ENCODE results near the gene NFIA. TPM values are rescaled to one million over a fixed set of nuclear protein-coding genes. Genes with fewer than 3 reads are reported as not detected.
A peak's percentile ranks its signal among the peaks of the same experiment; 100 is the strongest.
"Not testable (repeated sequence)": the region's sequence is repeated elsewhere in the genome, so short reads cannot be mapped to it uniquely, and the experiment has no call there.

Gene NFIA
- total RNA-seq, 6 donors from 2014 or later: 33.5 to 94.3 (median 44.9) TPM

DNA sequence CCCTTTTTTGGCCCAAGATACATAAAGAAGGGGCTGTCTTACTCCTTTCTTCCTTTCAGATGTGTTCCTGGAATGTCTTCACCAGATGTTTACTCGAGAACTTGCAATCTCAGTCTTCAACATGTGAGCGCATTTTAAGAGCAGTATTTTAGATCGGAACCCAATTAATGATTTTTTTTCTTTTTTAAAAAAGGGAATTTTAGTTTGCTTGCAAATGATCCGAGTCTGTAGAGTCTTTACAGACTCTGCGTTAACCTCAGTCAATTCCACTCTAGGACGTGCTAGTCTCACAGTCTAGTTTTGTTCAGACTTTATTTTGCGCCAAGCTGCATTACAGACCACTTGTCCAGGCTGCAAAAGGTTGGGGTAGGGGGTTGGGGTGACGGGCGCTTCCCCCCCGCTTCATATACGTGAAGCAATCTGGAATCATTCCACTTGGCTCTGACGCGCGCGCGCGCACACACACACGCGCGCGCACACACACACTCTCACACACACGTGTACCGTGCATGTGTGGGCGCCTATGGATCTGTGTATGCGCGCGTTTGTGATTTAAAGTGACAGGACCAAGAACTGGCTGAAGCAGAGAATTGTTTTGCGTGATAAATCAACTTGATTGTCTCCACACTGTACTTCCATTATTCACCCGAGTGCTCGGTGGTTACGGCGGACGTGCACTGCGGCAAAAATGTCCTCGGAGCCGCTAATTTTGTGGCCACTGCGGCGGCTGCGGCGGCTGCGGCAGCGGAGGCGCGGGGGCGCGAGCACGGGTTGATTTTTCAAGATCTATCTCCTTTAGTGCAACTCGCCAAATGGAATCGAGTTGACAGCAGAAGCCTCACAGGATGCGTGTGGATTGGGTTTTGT, 25.6 kb upstream of the NFIA start:
- Histone ChIP-seq H3K9me3 (no peaks in the 10 kb centered on the region), H3K36me3 (no peaks in the 10 kb centered on the region), H3K4me1 (peaks cover 33 to 56% (median 44%) of the 10 kb centered on the region in 4 donors), H3K4me3 (peak overlapping the region; percentile 49 to 79 (median 69)), H3K27ac (peak overlapping the region; percentile 51 to 82 (median 72)), H3K27me3 (no peaks in the 10 kb centered on the region)
- ATAC-seq (ENCODE audit: low FRiP score in 2 of 2): peak; percentile 67 to 82
- DNase-seq: peak; percentile 61 to 91
- TF ChIP-seq EP300 (IDR thresholded peaks at IDR 0.05): no peak
- peak; percentile 8 to 42 for TF ChIP-seq POLR2AphosphoS5 (IDR thresholded peaks at IDR 0.05)
- TF ChIP-seq POLR2A (IDR thresholded peaks at IDR 0.05): no peak
- TF ChIP-seq, protein P1, sequence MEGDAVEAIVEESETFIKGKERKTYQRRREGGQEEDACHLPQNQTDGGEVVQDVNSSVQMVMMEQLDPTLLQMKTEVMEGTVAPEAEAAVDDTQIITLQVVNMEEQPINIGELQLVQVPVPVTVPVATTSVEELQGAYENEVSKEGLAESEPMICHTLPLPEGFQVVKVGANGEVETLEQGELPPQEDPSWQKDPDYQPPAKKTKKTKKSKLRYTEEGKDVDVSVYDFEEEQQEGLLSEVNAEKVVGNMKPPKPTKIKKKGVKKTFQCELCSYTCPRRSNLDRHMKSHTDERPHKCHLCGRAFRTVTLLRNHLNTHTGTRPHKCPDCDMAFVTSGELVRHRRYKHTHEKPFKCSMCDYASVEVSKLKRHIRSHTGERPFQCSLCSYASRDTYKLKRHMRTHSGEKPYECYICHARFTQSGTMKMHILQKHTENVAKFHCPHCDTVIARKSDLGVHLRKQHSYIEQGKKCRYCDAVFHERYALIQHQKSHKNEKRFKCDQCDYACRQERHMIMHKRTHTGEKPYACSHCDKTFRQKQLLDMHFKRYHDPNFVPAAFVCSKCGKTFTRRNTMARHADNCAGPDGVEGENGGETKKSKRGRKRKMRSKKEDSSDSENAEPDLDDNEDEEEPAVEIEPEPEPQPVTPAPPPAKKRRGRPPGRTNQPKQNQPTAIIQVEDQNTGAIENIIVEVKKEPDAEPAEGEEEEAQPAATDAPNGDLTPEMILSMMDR (IDR thresholded peaks at IDR 0.05): peak in 1 of 6 experiments; percentile 6
- 4 to 6% methylated on average over 30 to 48 of the region's 50 CpGs for WGBS, 2 donors

DNA sequence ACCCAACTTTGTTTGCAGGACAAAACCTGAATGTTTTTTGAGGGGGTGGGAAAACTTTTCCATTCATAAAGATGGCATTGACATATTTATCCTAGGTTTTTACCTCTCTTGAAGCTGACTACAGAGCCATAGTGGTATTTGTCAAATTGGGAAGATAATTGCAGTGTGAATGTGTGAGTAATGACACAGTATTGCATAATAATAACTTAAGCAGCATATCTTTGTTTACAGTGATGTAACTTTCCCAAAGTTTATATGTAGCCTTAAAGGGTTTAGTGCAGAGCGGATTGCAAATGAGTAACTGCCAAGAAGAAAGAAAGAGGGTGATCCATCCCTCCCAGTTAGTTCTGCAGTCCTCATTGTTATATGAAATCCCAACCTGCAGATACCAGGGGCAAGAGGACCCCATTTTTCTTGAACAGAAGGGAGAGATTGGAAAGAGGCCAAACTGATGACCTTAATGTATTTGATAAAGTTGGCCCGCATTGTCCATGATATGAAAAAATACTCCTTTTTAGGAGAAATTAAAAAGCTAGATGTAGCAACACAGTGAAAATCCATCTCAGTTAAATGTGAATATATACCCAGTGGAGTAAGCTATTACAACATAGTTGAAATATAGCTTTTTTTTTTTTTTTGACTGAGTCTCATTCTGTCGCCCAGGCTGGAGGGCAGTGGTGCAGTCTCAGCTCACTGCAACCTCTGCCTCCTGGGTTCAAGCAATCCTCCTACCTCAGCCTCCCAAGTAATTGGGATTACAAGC, 23.7 kb upstream of the NFIA start:
- Histone ChIP-seq H3K4me3 (no peak overlapping the region), H3K9me3 (no peaks in the 10 kb centered on the region), H3K36me3 (no peaks in the 10 kb centered on the region), H3K27ac (no peak overlapping the region), H3K27me3 (no peaks in the 10 kb centered on the region), H3K4me1 (peaks cover 21 to 39% (median 30%) of the 10 kb centered on the region in 4 donors)
- DNase-seq (no peak), ATAC-seq (ENCODE audit: low FRiP score in 2 of 2) (peak in 1 of 2 donors; percentile 15)
- WGBS, 2 donors: 87 to 89% methylated on average over 3 of the region's 3 CpGs
- no peak for TF ChIP-seq POLR2A (IDR thresholded peaks at IDR 0.05)
- TF ChIP-seq POLR2AphosphoS5 (IDR thresholded peaks at IDR 0.05): peak in 1 of 2 donors; percentile 15

- H3K27me3 ChIP-seq; H3K4me3 ChIP-seq; DNase-seq; H3K9me3 ChIP-seq; H3K36me3 ChIP-seq; H3K27ac ChIP-seq; ATAC-seq (ENCODE audit: low FRiP score in 2 of 2): not testable (repeated sequence)
- peaks cover 5 to 10% (median 5%) of the 10 kb centered on the region in 4 donors for H3K4me1 ChIP-seq
- 88 to 92% methylated on average over 4 of the region's 4 CpGs for WGBS, 2 donors
Measured at GRCh38 chr1:61061601-61062000, 20.8 kb upstream of the NFIA start.

DNA sequence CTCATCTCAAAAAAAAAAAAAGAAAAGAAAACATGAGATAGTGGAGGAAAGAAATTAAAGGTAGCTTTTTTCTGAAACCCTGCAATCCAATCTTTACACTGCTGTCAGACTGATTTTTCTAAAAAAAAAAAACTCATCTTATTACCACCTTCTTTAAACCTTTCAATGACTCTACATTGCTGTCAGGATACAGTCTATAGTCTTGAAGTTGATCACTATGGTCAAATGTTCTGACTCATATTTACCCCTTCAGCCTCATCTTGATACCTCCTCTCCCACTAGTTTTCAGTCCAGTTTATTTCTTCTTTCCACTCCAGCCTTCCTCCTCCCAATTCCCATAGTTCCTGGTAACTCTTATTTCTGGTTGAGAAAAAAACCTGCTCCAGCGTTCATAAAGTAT, 17.7 kb upstream of the NFIA start:
- Histone ChIP-seq H3K4me3 (no peak overlapping the region), H3K4me1 (no peaks in the 10 kb centered on the region), H3K36me3 (no peaks in the 10 kb centered on the region), H3K27me3 (no peaks in the 10 kb centered on the region), H3K9me3 (no peaks in the 10 kb centered on the region), H3K27ac (no peak overlapping the region)
- ATAC-seq (ENCODE audit: low FRiP score in 2 of 2): no peak
- no peak for TF ChIP-seq POLR2AphosphoS5 (IDR thresholded peaks at IDR 0.05)
- no peak for TF ChIP-seq POLR2A (IDR thresholded peaks at IDR 0.05)
- TF ChIP-seq EP300 (IDR thresholded peaks at IDR 0.05): no peak
- TF ChIP-seq, protein P1 (IDR thresholded peaks at IDR 0.05): no peak
- WGBS, 2 donors: 86 to 87% methylated on average over 1 of the region's 1 CpG
- DNase-seq: no peak

DNA sequence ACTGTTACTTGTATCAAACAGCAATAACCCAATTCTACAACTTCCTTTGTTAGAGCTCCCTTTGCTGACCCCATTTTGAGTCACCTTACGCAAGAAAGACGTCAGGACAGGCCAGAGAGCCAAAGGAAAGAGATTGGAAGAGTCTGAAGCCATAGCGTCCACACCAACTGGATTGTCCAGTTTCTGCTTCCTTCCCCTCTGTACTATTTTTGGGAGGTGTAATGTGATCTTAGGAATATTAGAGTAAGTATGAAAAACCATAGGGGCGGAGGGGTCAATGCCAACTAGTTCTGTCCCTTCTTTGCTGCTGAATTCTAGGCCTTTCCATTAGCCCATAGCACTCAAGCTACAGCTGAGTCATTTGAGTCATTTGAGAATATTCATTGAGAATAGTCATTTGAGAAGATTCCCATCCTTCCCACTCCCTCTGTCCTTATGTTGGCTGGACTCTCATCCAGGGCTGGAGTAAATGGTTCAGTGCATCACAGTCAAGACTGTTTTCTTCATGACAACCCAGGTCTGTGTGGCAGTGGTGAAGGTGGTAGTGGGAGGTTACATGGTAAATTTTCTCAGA, 14.8 kb upstream of the NFIA start:
- 71 to 81% methylated on average over 4 of the region's 4 CpGs for WGBS, 2 donors
- no peaks in the 10 kb centered on the region for H3K9me3 ChIP-seq

More for the DNA sequence above, 14.8 kb upstream of the NFIA start:
- H3K27me3 ChIP-seq: no peaks in the 10 kb centered on the region
- DNase-seq (no peak), ATAC-seq (ENCODE audit: low FRiP score in 2 of 2) (no peak)
- H3K27ac ChIP-seq: no peak overlapping the region
- TF ChIP-seq, protein P1 (IDR thresholded peaks at IDR 0.05): no peak
- no peak for TF ChIP-seq POLR2AphosphoS5 (IDR thresholded peaks at IDR 0.05)
- TF ChIP-seq POLR2A (IDR thresholded peaks at IDR 0.05): no peak
- TF ChIP-seq EP300 (IDR thresholded peaks at IDR 0.05): no peak
- H3K4me1 ChIP-seq: no peaks in the 10 kb centered on the region
- H3K36me3 ChIP-seq: no peaks in the 10 kb centered on the region
- H3K4me3 ChIP-seq: no peak overlapping the region

Data from upper lobe of left lung (tissue), 6 donors.